ENCODE data around the gene IL2RG.

DNA sequence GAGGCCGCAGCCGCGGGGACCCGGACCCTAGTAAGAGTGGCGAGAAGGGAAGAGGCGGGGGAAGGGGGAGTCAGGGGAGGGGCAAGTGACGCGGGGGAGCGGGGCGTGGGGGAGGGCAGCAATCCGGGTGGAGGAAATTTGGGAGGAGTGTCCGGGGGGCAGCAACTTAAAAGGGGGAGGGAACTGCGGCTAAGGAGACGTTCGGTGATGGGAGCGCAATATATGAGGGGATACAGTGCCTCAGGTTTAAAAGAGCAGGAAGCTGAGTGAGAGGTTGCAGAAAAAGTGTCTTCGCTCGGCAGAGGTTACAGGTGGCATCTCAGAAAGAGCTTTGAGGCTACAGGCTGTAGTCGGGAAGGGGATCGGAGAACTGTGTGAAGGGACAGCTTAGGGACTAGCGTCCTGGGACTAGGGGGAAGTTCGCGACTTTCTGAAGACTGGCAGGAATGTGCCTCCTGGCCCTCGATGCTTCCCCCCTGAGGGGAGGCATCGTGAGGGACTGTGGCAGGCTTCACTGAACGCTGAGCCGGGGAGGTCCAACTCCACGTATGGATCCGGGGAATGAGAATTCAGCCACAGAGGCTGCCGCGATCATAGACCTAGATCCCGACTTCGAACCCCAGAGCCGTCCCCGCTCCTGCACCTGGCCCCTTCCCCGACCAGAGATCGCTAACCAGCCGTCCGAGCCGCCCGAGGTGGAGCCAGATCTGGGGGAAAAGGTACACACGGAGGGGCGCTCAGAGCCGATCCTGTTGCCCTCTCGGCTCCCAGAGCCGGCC, 15.2 kb downstream of the IL2RG start:
- TF ChIP-seq, protein P1, sequence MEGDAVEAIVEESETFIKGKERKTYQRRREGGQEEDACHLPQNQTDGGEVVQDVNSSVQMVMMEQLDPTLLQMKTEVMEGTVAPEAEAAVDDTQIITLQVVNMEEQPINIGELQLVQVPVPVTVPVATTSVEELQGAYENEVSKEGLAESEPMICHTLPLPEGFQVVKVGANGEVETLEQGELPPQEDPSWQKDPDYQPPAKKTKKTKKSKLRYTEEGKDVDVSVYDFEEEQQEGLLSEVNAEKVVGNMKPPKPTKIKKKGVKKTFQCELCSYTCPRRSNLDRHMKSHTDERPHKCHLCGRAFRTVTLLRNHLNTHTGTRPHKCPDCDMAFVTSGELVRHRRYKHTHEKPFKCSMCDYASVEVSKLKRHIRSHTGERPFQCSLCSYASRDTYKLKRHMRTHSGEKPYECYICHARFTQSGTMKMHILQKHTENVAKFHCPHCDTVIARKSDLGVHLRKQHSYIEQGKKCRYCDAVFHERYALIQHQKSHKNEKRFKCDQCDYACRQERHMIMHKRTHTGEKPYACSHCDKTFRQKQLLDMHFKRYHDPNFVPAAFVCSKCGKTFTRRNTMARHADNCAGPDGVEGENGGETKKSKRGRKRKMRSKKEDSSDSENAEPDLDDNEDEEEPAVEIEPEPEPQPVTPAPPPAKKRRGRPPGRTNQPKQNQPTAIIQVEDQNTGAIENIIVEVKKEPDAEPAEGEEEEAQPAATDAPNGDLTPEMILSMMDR (IDR thresholded peaks at IDR 0.05; ENCODE audit: low read length) = no peak
- no peak for TF ChIP-seq EZH2 (IDR thresholded peaks at IDR 0.05; ENCODE audit: borderline replicate concordance, low read length)
